ENCODE data around the gene PRPSAP2. TPM values are rescaled to one million over a fixed set of nuclear protein-coding genes. Genes with fewer than 3 reads are reported as not detected.

The PRPSAP2 gene
- total and polyA plus RNA-seq, 2 of the 8 experiments (the other 6 are each of a cell fraction or from before 2014, with no cell fraction given) = 28.7 to 50.5 TPM

GRCh38 chr17:18917506-18918032 lies 59.6 kb downstream of the PRPSAP2 start:
- Histone ChIP-seq H3K14ac (ENCODE audit: insufficient read length) (no peak overlapping the region), H2BK20ac (ENCODE audit: low read length) (no peak overlapping the region), H3K79me1 (ENCODE audit: low read depth, low read length) (peaks cover 4% of the 10 kb centered on the region; the same call in 1 of the 2 replicates), H3K9me3 (ENCODE audit: insufficient read depth in 2 of 2, low read depth in 1 of 2, low read length in 1 of 2) (no peaks in the 10 kb centered on the region), H4K91ac (replicated peaks; ENCODE audit: insufficient read length, low read length) (no peak overlapping the region), H3K23ac (ENCODE audit: insufficient read length) (no peak overlapping the region), H2BK12ac (ENCODE audit: low read depth, low read length) (no peak overlapping the region), H3K27ac (ENCODE audit: low read depth, low read length) (no peak overlapping the region), H3K4me3 (ENCODE audit: extremely low read depth in 1 of 4, insufficient read depth in 2 of 4, low read depth in 3 of 4, low read length in 4 of 4) (no peak overlapping the region), H2BK5ac (ENCODE audit: low read depth, low read length) (no peak overlapping the region), H2AK5ac (ENCODE audit: low read depth, low read length) (no peak overlapping the region), H4K5ac (ENCODE audit: insufficient read length, low read depth, low read length) (no peak overlapping the region), H3K79me2 (ENCODE audit: control insufficient read depth in 1 of 2, insufficient read depth in 2 of 2, low read length in 2 of 2) (peaks cover 0 to 7% of the 10 kb centered on the region in 2 experiments; a peak in 1 of 4 replicates), H3K27me3 (replicated peaks in 1 of 4; ENCODE audit: control insufficient read depth in 3 of 4, extremely low read depth in 1 of 4, insufficient read depth in 3 of 4, low read length in 3 of 4) (no peaks in the 10 kb centered on the region), H3K9ac (replicated peaks in 1 of 4; ENCODE audit: extremely low read depth in 1 of 4, low read depth in 3 of 4, low read length in 3 of 4) (no peak overlapping the region), H3K4me2 (ENCODE audit: insufficient read depth in 1 of 2, low read depth in 2 of 2, low read length in 2 of 2) (no peak overlapping the region), H2BK120ac (replicated peaks; ENCODE audit: low read depth, low read length) (no peak overlapping the region), H2AFZ (ENCODE audit: low read length) (no peak overlapping the region), H2BK15ac (ENCODE audit: low read length) (no peak overlapping the region), H3K4me1 (replicated peaks in 1 of 4; ENCODE audit: control insufficient read depth in 3 of 4, insufficient read depth in 4 of 4, low read length in 3 of 4) (no peaks in the 10 kb centered on the region), H3K23me2 (ENCODE audit: low read depth, low read length) (no peaks in the 10 kb centered on the region), H3K56ac (replicated peaks; ENCODE audit: insufficient read length, low read depth, low read length) (no peak overlapping the region), H3K36me3 (ENCODE audit: control insufficient read depth in 2 of 4, insufficient read depth in 4 of 4, low read length in 3 of 4) (peaks cover 6 to 26% (median 12%) of the 10 kb centered on the region in 4 experiments; a peak in 6 of 8 replicates), H3K4ac (replicated peaks; ENCODE audit: insufficient read length, low read depth, low read length) (no peak overlapping the region), H4K20me1 (replicated peaks in 1 of 2; ENCODE audit: control insufficient read depth in 1 of 2, insufficient read depth in 2 of 2, low read length in 2 of 2) (peaks cover 0 to 1% of the 10 kb centered on the region in 2 experiments), H4K8ac (ENCODE audit: extremely low read depth, insufficient read depth, low read length) (no peak overlapping the region), H3K18ac (ENCODE audit: extremely low read depth, low read length) (no peak overlapping the region)
- FAIRE-seq = no peak
- DNase-seq (ENCODE audit: low read depth in 1 of 2, low spot score in 2 of 2) = no peak
- WGBS, 2 experiments (ENCODE audit: extremely low coverage in 1 of 2, insufficient coverage in 1 of 2, insufficient read length in 1 of 2, insufficient replicate concordance in 2 of 2, low coverage in 1 of 2, low lambda C conversion rate in 2 of 2, missing lambda C conversion rate in 1 of 2) = 88% methylated on average over 9 of the region's 11 CpGs; no CpG with 5 or more reads in 1 of the 2 experiments
- ChIA-PET POLR2A (ENCODE audit: partially characterized antibody) (interaction anchor here (0.9 kb wide), 1 partner anchor 15 kb away, joined by 3 read pairs; no protein-coding TSS in a partner anchor), CTCF (ENCODE audit: partially characterized antibody) (interaction anchor here (0.6 to 1.0 kb wide), 2 partner anchors 39 to 69 kb away, joined by 3 read pairs; no protein-coding TSS in a partner anchor)
- no peak for TF ChIP-seq CHD1 (IDR thresholded peaks at IDR 0.05; ENCODE audit: low read depth, low read length)
- TF ChIP-seq TBP (IDR thresholded peaks at IDR 0.05; ENCODE audit: low read depth, low read length) = no peak
- no peak for TF ChIP-seq RXRA (IDR thresholded peaks at IDR 0.05; ENCODE audit: insufficient read depth, low read depth, low read length)
- no peak for TF ChIP-seq TAF7 (optimal IDR thresholded peaks at IDR 0.05; ENCODE audit: borderline replicate concordance, low read depth, low read length)
- no peak for TF ChIP-seq KDM1A (IDR thresholded peaks at IDR 0.05; ENCODE audit: borderline replicate concordance, low read length)
- no peak for TF ChIP-seq POLR2AphosphoS5 (IDR thresholded peaks at IDR 0.05; ENCODE audit: low read depth, low read length)
- no peak for TF ChIP-seq RBBP5 (IDR thresholded peaks at IDR 0.05; ENCODE audit: borderline replicate concordance, low read depth, low read length)
- no peak for TF ChIP-seq FOSL1 (IDR thresholded peaks at IDR 0.05; ENCODE audit: insufficient read depth, low read depth, low read length)
- TF ChIP-seq CBX5 (IDR thresholded peaks at IDR 0.05; ENCODE audit: low read depth, low read length) = no peak
- no peak for TF ChIP-seq CBX8 (IDR thresholded peaks at IDR 0.05; ENCODE audit: borderline replicate concordance, low read depth, low read length)
- TF ChIP-seq HDAC6 (IDR thresholded peaks at IDR 0.05; ENCODE audit: low read depth, low read length) = no peak
- no peak for TF ChIP-seq NANOG (IDR thresholded peaks at IDR 0.05; ENCODE audit: insufficient read depth, low read depth, low read length, poor library complexity, severe bottlenecking)
- no peak for TF ChIP-seq HDAC2 (IDR thresholded peaks at IDR 0.05; ENCODE audit: borderline replicate concordance in 1 of 2, low read depth in 2 of 2, low read length in 2 of 2)
- TF ChIP-seq CREB1 (IDR thresholded peaks at IDR 0.05) = no peak

Measured in H1 (cell line).